Keratinocyte (primary cell): Measurements from ENCODE around the gene BGN. TPM values are rescaled to one million over a fixed set of nuclear protein-coding genes. Genes with fewer than 3 reads are reported as not detected.

ENCODE experiments used
- DNase-seq: peaks from one replicate; pipeline ENCODE4 v3.0.0-alpha.2; 2011; ENCODE audit warnings: low read depth, missing footprints, low spot score
- FAIRE-seq: peaks from 2 replicates; lab custom pipeline; 2011; peaks lifted over from hg19 to GRCh38; lab: Jason Lieb, UNC
- H2AFZ ChIP-seq: 2 replicates; pipeline ENCODE4 v1.6.0; 2012; ENCODE audit warnings: low read length, control low read depth, inconsistent platforms; ENCODE audit not compliant: control insufficient read depth
- H3K27ac ChIP-seq: 2 replicates; pipeline ENCODE4 v1.5.1; 2011; ENCODE audit warnings: low read length; ENCODE audit not compliant: control insufficient read depth, insufficient read depth
- H3K27me3 ChIP-seq: 3 replicates; pipeline ENCODE4 v1.6.0; 2011; ENCODE audit warnings: low read length; ENCODE audit not compliant: control insufficient read depth, insufficient read depth; ENCODE audit errors: extremely low read depth
- H3K36me3 ChIP-seq, 2 experiments: 2 replicates in 1 of 2; 3 replicates in 1 of 2; pipeline ENCODE4 v1.5.1; 2011; ENCODE audit warnings: low read length in 2 of 2, mild to moderate bottlenecking in 1 of 2; ENCODE audit not compliant: control insufficient read depth in 2 of 2, insufficient read depth in 2 of 2; ENCODE audit errors: extremely low read depth in 1 of 2
- H3K4me1 ChIP-seq: 3 replicates; pipeline ENCODE4 v1.5.1; 2011; ENCODE audit warnings: low read length; ENCODE audit not compliant: control insufficient read depth, insufficient read depth; ENCODE audit errors: extremely low read depth
- H3K4me2 ChIP-seq: 3 replicates; pipeline ENCODE4 v1.6.0; 2011; ENCODE audit warnings: low read depth, low read length; ENCODE audit not compliant: control insufficient read depth, insufficient read depth; ENCODE audit errors: extremely low read depth
- H3K4me3 ChIP-seq, 3 experiments: fragments of 200-600 bp in 1 of 3; sonication (generic) in 1 of 3; 2 replicates in 2 of 3; 3 replicates in 1 of 3; pipeline ENCODE4 v1.5.1; 2011 to 2016; ENCODE audit warnings: low read length in 3 of 3, mild to moderate bottlenecking in 3 of 3, control low read depth in 2 of 3, inconsistent platforms in 1 of 3, low read depth in 1 of 3, mixed read lengths in 1 of 3, mixed run types in 1 of 3, moderate library complexity in 1 of 3; ENCODE audit not compliant: control insufficient read depth in 2 of 3, insufficient read depth in 2 of 3; ENCODE audit errors: extremely low read depth in 1 of 3
- H3K79me2 ChIP-seq: 2 replicates; pipeline ENCODE4 v1.6.0; 2012; ENCODE audit warnings: low read length; ENCODE audit not compliant: control insufficient read depth, insufficient read depth
- H3K9ac ChIP-seq: 3 replicates; pipeline ENCODE4 v1.6.0; 2011; ENCODE audit warnings: low read length; ENCODE audit not compliant: control insufficient read depth, insufficient read depth; ENCODE audit errors: extremely low read depth
- H3K9me1 ChIP-seq: 3 replicates; pipeline ENCODE4 v1.6.0; 2011; ENCODE audit warnings: low read length; ENCODE audit not compliant: control insufficient read depth, insufficient read depth; ENCODE audit errors: extremely low read depth
- H3K9me3 ChIP-seq: 2 replicates; pipeline ENCODE4 v1.5.1; 2012; ENCODE audit warnings: low read depth, low read length; ENCODE audit not compliant: control insufficient read depth
- H4K20me1 ChIP-seq: 3 replicates; pipeline ENCODE4 v1.6.0; 2011; ENCODE audit warnings: low read length; ENCODE audit not compliant: control insufficient read depth, insufficient read depth; ENCODE audit errors: extremely low read depth
- CTCF ChIP-seq, 3 experiments: IDR thresholded peaks in 1 of 3; conservative IDR thresholded peaks in 1 of 3; optimal IDR thresholded peaks in 1 of 3; 2 replicates in 2 of 3; 3 replicates in 1 of 3; pipeline versions ENCODE3 to v1.5.1; 2011; ENCODE audit warnings: low read length in 3 of 3, mild to moderate bottlenecking in 3 of 3, moderate library complexity in 2 of 3, control low read depth in 1 of 3, inconsistent platforms in 1 of 3; ENCODE audit not compliant: insufficient read depth in 2 of 3; ENCODE audit errors: extremely low read depth in 1 of 3
- EZH2 ChIP-seq: IDR thresholded peaks from one replicate; pipeline ENCODE4 v1.6.1; 2012; ENCODE audit warnings: inconsistent platforms, mild to moderate bottlenecking, low read length, moderate library complexity
- dilution Hi-C: fragments of 300-500 bp; cut with MboI; formaldehyde crosslinking; loops from one replicate; pipeline ENCODE4 v1.7.0; 2020; ENCODE audit warnings: low sequenced_read_pairs; ENCODE audit not compliant: extremely low pct_ligation_motif_present
- polyA plus RNA-seq, 5 experiments: library from polyadenylated mRNA; depleted of rRNA in 3 of 5; stranded (reverse) in 3 of 5; stranded (forward) in 1 of 5; unstranded in 1 of 5; fragments of >200 nt; gene quantifications; 1 replicate in 1 of 5; 2 replicates in 3 of 5; 3 replicates in 1 of 5; pipeline versions ENCODE4 v1.2.1 to v1.2.3, GENCODE V29; 2011 to 2012; ENCODE audit warnings: missing spikeins in 2 of 5, low read depth in 1 of 5, low replicate concordance in 1 of 5

The BGN gene
- polyA plus RNA-seq, 1 donor (not counting 4 experiments of a cell fraction or from before 2014, with no cell fraction given): 0.07 TPM

DNA sequence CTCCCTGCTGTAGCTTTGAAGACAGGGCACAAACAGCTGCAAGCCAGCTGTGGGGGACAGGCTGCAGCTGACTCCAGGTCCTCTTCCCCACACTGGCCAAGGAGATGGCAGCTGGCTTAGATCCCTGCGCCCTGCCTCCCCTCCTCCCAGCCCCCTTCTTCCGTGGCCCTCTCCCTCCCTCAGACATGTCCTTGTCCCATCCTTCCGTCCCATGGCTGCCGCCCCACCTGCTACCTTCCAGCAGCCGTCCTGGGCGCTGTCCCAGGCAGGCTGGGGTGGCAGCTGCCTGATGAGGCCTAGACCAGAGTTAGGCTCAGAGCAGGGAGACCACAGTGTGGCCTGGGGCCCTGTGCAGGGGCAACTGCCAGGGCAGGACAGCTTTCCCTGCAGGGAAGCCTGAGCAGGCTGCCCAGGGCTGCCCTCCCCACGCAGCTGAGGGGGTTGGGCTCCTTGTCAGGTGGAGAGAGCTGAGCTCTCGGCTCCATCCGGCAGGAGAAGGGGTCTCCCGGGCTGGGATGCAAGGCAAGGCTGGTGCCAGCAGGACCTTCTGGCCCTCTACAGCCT, 3.3 kb upstream of the BGN start:
- H3K36me3 ChIP-seq: no peaks in the 10 kb centered on the region

DNA sequence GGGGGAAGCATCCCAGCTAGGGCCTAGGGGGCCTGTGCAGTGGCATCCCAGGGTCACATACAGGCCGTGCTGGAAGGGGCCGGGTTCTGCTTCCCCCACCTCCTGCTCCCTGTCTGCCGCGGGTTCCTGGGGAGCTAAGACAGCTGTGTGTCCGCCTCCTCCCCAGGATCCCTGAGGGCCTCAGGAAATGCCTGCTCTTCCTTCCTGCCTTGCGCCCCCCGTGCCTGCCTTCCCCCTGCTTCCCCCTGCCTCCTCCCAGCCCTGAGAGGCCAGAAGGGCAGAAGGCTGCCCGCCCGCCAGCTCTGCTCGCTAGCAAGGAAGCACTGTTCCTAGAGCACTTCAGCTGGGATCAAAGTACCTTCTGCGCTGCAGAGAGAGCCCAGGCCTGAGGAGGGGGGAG, 2.9 kb upstream of the BGN start:
- FAIRE-seq: no peak
- no peaks in the 10 kb centered on the region for H3K9me1 ChIP-seq
- no peak overlapping the region for H3K27ac ChIP-seq
- TF ChIP-seq CTCF (optimal IDR thresholded peaks at IDR 0.05 in 1 of 3, IDR thresholded peaks at IDR 0.05 in 1 of 3, conservative IDR thresholded peaks at IDR 0.05 in 1 of 3; ENCODE audit: extremely low read depth in 1 of 3, insufficient read depth in 2 of 3, low read length in 3 of 3) (no peak), EZH2 (no peak)
- no peaks in the 10 kb centered on the region for H4K20me1 ChIP-seq
- no peaks in the 10 kb centered on the region for H3K79me2 ChIP-seq
- no peaks in the 10 kb centered on the region for H3K36me3 ChIP-seq
- DNase-seq: no peak
- peaks cover 21% of the 10 kb centered on the region for H3K27me3 ChIP-seq
- dilution Hi-C loops: no loop called here
- peaks cover 2% of the 10 kb centered on the region for H3K4me1 ChIP-seq
- H2AFZ ChIP-seq: no peak overlapping the region
- H3K4me2 ChIP-seq: no peak overlapping the region
- H3K4me3 ChIP-seq: no peak overlapping the region
- no peaks in the 10 kb centered on the region for H3K9me3 ChIP-seq
- no peak overlapping the region for H3K9ac ChIP-seq

More for the DNA sequence above, 3.3 kb upstream of the BGN start:
- DNase-seq (no peak), FAIRE-seq (no peak)
- Histone ChIP-seq H3K27ac (no peak overlapping the region), H4K20me1 (no peaks in the 10 kb centered on the region), H3K27me3 (peaks cover 20% of the 10 kb centered on the region), H3K4me2 (no peak overlapping the region), H3K4me3 (no peak overlapping the region), H3K9ac (no peak overlapping the region), H3K4me1 (peaks cover 2% of the 10 kb centered on the region), H3K79me2 (no peaks in the 10 kb centered on the region), H3K9me1 (no peaks in the 10 kb centered on the region), H3K9me3 (no peaks in the 10 kb centered on the region), H2AFZ (no peak overlapping the region)
- dilution Hi-C loops: no loop called here
- no peak for TF ChIP-seq EZH2
- no peak for TF ChIP-seq CTCF (optimal IDR thresholded peaks at IDR 0.05 in 1 of 3, IDR thresholded peaks at IDR 0.05 in 1 of 3, conservative IDR thresholded peaks at IDR 0.05 in 1 of 3; ENCODE audit: extremely low read depth in 1 of 3, insufficient read depth in 2 of 3, low read length in 3 of 3)
